Gastroesophageal sphincter (tissue), 4 donors: ENCODE data around the gene ATXN7L3. TPM values are rescaled to one million over a fixed set of nuclear protein-coding genes. Genes with fewer than 3 reads are reported as not detected.
"Not testable (repeated sequence)": the region's sequence is repeated elsewhere in the genome, so short reads cannot be mapped to it uniquely, and the experiment has no call there.

ENCODE experiments used
- ATAC-seq: fragments of 150-250 bp; one replicate; pipeline ENCODE4 v1.9.1; 2016; ENCODE audit warnings: mild to moderate bottlenecking, moderate library complexity
- H3K27ac ChIP-seq, 4 donors: fragments of 200-600 bp; sonication (generic) in 3 of 4; 1 replicate in 3 of 4; 2 replicates in 1 of 4; pipeline ENCODE4 v1.5.1; 2016 to 2019
- H3K27me3 ChIP-seq: fragments of 200-600 bp; sonication (generic); one replicate; pipeline ENCODE4 v1.5.1; 2019
- H3K36me3 ChIP-seq, 2 donors: fragments of 200-600 bp; sonication (generic); one replicate each; pipeline ENCODE4 v1.5.1; 2019; ENCODE audit warnings: control low read depth in 1 of 2
- H3K4me1 ChIP-seq, 3 donors: fragments of 200-600 bp; sonication (generic); 1 replicate in 2 of 3; 2 replicates in 1 of 3; pipeline ENCODE4 v1.5.1; 2016 to 2019; ENCODE audit warnings: control low read depth in 2 of 3
- H3K4me3 ChIP-seq, 2 donors: fragments of 200-600 bp; sonication (generic); one replicate each; pipeline ENCODE4 v1.5.1; 2019; ENCODE audit warnings: mild to moderate bottlenecking in 1 of 2, moderate library complexity in 1 of 2
- H3K9me3 ChIP-seq, 3 donors: fragments of 200-600 bp; sonication (generic); one replicate each; pipeline ENCODE4 v1.5.1; 2017 to 2019; ENCODE audit warnings: control low read depth in 2 of 3
- CTCF ChIP-seq, 4 experiments: fragments of 200-600 bp in 2 of 4; fragments of 450-650 bp in 2 of 4; sonication (generic) in 1 of 4; IDR thresholded peaks; one replicate each; pipeline ENCODE4 v1.5.1; 2017 to 2019; ENCODE audit warnings: antibody characterized with exemption in 4 of 4, mild to moderate bottlenecking in 2 of 4, moderate library complexity in 2 of 4
- EP300 ChIP-seq: sonication (generic); formaldehyde crosslinking; IDR thresholded peaks from one replicate; pipeline ENCODE4 v1.6.1; 2017; ENCODE audit warnings: antibody characterized with exemption, mild to moderate bottlenecking
- POLR2A ChIP-seq, 2 donors: fragments of 450-650 bp; IDR thresholded peaks; one replicate each; pipeline ENCODE4 v1.6.1; 2017; ENCODE audit warnings: antibody characterized with exemption in 2 of 2, mild to moderate bottlenecking in 2 of 2, moderate library complexity in 1 of 2
- POLR2AphosphoS5 ChIP-seq: sonication (generic); formaldehyde crosslinking; IDR thresholded peaks from one replicate; pipeline ENCODE4 v1.6.1; 2017; ENCODE audit warnings: antibody characterized with exemption
- WGBS, 2 donors: methylation state at CpG; one replicate each; pipeline ENCODE4 v1.1.5; 2018; ENCODE audit warnings: low coverage in 1 of 2; 5-methylcytosine and 5-hydroxymethylcytosine counted together
- small RNA-seq, 4 donors: library from RNA; depleted of rRNA; stranded (forward); fragments of <200 nt; gene quantifications; one replicate each; pipeline ENCODE3, GENCODE V24; 2016
- total RNA-seq, 4 donors: library from RNA; depleted of rRNA; stranded (reverse); fragments of >200 nt; gene quantifications; one replicate each; pipeline ENCODE4 v1.1.0, GENCODE V29; 2016

The ATXN7L3 gene
- total RNA-seq, 4 donors from 2014 or later: 33.2 to 63.0 (median 49.0) TPM

DNA sequence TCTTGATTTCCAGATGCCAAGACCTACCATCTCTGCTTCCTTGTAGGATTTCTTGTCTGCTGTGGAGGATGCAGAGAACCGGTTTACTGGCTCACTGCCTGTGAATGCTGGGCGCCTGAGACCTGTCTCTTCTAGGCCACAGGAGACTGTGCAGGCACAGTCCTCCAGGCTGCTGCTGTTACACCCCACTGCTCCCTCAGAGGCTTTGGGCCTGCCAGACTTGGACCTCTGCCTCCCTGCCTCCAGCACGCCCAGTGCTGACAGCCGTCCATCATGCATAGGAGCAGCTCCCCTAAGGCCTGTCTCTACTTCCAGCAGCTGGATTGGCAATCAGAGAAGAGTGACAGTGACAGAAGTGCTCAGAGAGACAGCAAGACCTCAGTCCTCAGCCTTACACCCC is 51.9 kb downstream of the ATXN7L3 start:
- Histone ChIP-seq H3K27me3 (no peaks in the 10 kb centered on the region), H3K27ac (peak overlapping the region in 1 of 4 donors; percentile 31), H3K4me3 (no peak overlapping the region), H3K36me3 (peaks cover 0 to 13% of the 10 kb centered on the region in 2 donors), H3K4me1 (peaks cover 0 to 6% (median 1%) of the 10 kb centered on the region in 3 donors), H3K9me3 (no peaks in the 10 kb centered on the region)
- no peak for ATAC-seq
- TF ChIP-seq CTCF (IDR thresholded peaks at IDR 0.05) (no peak), POLR2AphosphoS5 (no peak), POLR2A (IDR thresholded peaks at IDR 0.05) (no peak), EP300 (no peak)
- 100% methylated on average over 1 of the region's 4 CpGs; no CpG with 5 or more reads in 1 of the 2 donors for WGBS, 2 donors

- no peak for ATAC-seq
- H3K27me3 ChIP-seq: no peaks in the 10 kb centered on the region
- 33 to 38% methylated on average over 1 to 2 of the region's 2 CpGs for WGBS, 2 donors
- H3K9me3 ChIP-seq: no peaks in the 10 kb centered on the region
- H3K4me1 ChIP-seq: peaks cover 0 to 12% (median 12%) of the 10 kb centered on the region in 3 donors
- H3K36me3 ChIP-seq: peaks cover 0 to 13% of the 10 kb centered on the region in 2 donors
- peak overlapping the region in 3 of 4 donors; percentile 47 to 84 (median 72) for H3K27ac ChIP-seq
- TF ChIP-seq EP300: no peak
- TF ChIP-seq POLR2AphosphoS5: no peak
- H3K4me3 ChIP-seq: no peak overlapping the region
These were observed 53.0 kb downstream of the ATXN7L3 start for GRCh38 chr17:44146375-44147346.

- Histone ChIP-seq H3K4me1 (peaks cover 0 to 17% (median 12%) of the 10 kb centered on the region in 3 donors), H3K4me3 (no peak overlapping the region), H3K27ac (peak overlapping the region in 3 of 4 donors; percentile 62 to 84 (median 72)), H3K36me3 (peaks cover 0 to 13% of the 10 kb centered on the region in 2 donors), H3K27me3 (no peaks in the 10 kb centered on the region), H3K9me3 (no peaks in the 10 kb centered on the region)
- 58 to 79% methylated on average over 7 of the region's 7 CpGs for WGBS, 2 donors
- no peak for ATAC-seq
- TF ChIP-seq EP300: no peak
- no peak for TF ChIP-seq POLR2AphosphoS5
- TF ChIP-seq CTCF (IDR thresholded peaks at IDR 0.05): no peak
- no peak for TF ChIP-seq POLR2A (IDR thresholded peaks at IDR 0.05)
These were observed 54.5 kb downstream of the ATXN7L3 start for GRCh38 chr17:44144966-44145739.

- peak overlapping the region in 3 of 4 donors; percentile 62 to 84 (median 72) for H3K27ac ChIP-seq
- H3K4me3 ChIP-seq, H3K9me3 ChIP-seq, H3K27me3 ChIP-seq, ATAC-seq: not testable (repeated sequence)
- WGBS, 2 donors: 83 to 90% methylated on average over 2 to 4 of the region's 8 CpGs
- H3K4me1 ChIP-seq: peaks cover 0 to 17% (median 12%) of the 10 kb centered on the region in 3 donors
- peaks cover 0 to 13% of the 10 kb centered on the region in 2 donors for H3K36me3 ChIP-seq
These were observed 55.8 kb downstream of the ATXN7L3 start for GRCh38 chr17:44143921-44144320.

Small RNA genes lying within 50 kb of the gene (small RNA-seq; reads per million reads assigned to genes)
- 0 reads per million in 4 donors for gene MIR6782

Other genes with a start within 250 kb of the ATXN7L3 start
- not detected for gene PYY, start 245.9 kb downstream of the ATXN7L3 start, total RNA-seq
- gene NAGS, start 195.3 kb downstream of the ATXN7L3 start, total RNA-seq: 1 to 10 TPM in 2 of 4 donors, under 1 TPM in 2; 0.62 to 3.0 (median 1.0) TPM
- gene TMEM101, start 184.9 kb downstream of the ATXN7L3 start, total RNA-seq: 10 to 100 TPM; 27.6 to 39.8 (median 33.6) TPM
- gene LSM12, start 133.2 kb downstream of the ATXN7L3 start, total RNA-seq: 10 to 100 TPM; 33.3 to 53.0 (median 41.1) TPM
- gene G6PC3, start 129.1 kb downstream of the ATXN7L3 start, total RNA-seq: 10 to 100 TPM; 22.1 to 27.5 (median 26.2) TPM
- 100 to 1,000 TPM in 2 of 4 donors, 10 to 100 TPM in 2; 78.1 to 152 (median 112) TPM for gene HDAC5, start 76.2 kb downstream of the ATXN7L3 start, total RNA-seq
- 1 to 10 TPM in 2 of 4 donors, under 1 TPM in 1, not detected in 1; 0.81 to 1.5 (median 1.3) TPM for gene HROB, start 58.0 kb downstream of the ATXN7L3 start, total RNA-seq
- gene ASB16, start 29.2 kb downstream of the ATXN7L3 start, total RNA-seq: 1 to 10 TPM; 1.8 to 6.9 (median 3.9) TPM
- 10 to 100 TPM; 28.3 to 36.1 (median 29.8) TPM for gene TMUB2, start 12.9 kb downstream of the ATXN7L3 start, total RNA-seq
- gene UBTF, start 19.8 kb upstream of the ATXN7L3 start, total RNA-seq: 10 to 100 TPM; 55.6 to 85.5 (median 60.4) TPM
- under 1 TPM in 3 of 4 donors, not detected in 1; 0.08 to 0.54 (median 0.45) TPM for gene SLC4A1, start 68.3 kb upstream of the ATXN7L3 start, total RNA-seq
- gene RUNDC3A, start 108.7 kb upstream of the ATXN7L3 start, total RNA-seq: 1 to 10 TPM in 1 of 4 donors, under 1 TPM in 2, not detected in 1; 0.54 to 1.5 (median 0.69) TPM
- gene SLC25A39, start 124.9 kb upstream of the ATXN7L3 start, total RNA-seq: 10 to 100 TPM; 36.2 to 61.8 (median 49.2) TPM
- gene GRN, start 145.4 kb upstream of the ATXN7L3 start, total RNA-seq: 100 to 1,000 TPM; 108 to 237 (median 182) TPM
- 1 to 10 TPM in 2 of 4 donors, under 1 TPM in 1, not detected in 1; 0.50 to 3.0 (median 2.3) TPM for gene FAM171A2, start 164.0 kb upstream of the ATXN7L3 start, total RNA-seq
- gene ITGA2B, start 189.8 kb upstream of the ATXN7L3 start, total RNA-seq: 1 to 10 TPM in 1 of 4 donors, under 1 TPM in 2, not detected in 1; 0.31 to 1.2 (median 0.45) TPM